GM21526 (cell line): ENCODE data around the gene SLC7A7.
"Not testable (repeated sequence)": the region's sequence is repeated elsewhere in the genome, so short reads cannot be mapped to it uniquely, and the experiment has no call there.

Experiments used
- ATAC-seq: cut with Tn5 transposase; IDR thresholded peaks from one replicate; pipeline ENCODE4 v1.9.1; 2021; ENCODE audit warnings: moderate library complexity; ENCODE audit not compliant: unreplicated experiment, low FRiP score

SLC7A7 gene

GRCh38 chr14:22822016-22822570 is 6.9 kb upstream of the SLC7A7 start:
- no peak for ATAC-seq

GRCh38 chr14:22821193-22822015 is 6.2 kb upstream of the SLC7A7 start:
- no peak for ATAC-seq

- no peak for ATAC-seq
Measured at GRCh38 chr14:22820731-22821130, 5.5 kb upstream of the SLC7A7 start.

- ATAC-seq, result no peak
Measured at GRCh38 chr14:22819151-22819988, 4.1 kb upstream of the SLC7A7 start.

- no peak for ATAC-seq
Measured at GRCh38 chr14:22814373-22814772, 862 bp downstream of the SLC7A7 start.

GRCh38 chr14:22813145-22813544 is 2.1 kb downstream of the SLC7A7 start:
- no peak for ATAC-seq

- no peak for ATAC-seq
Measured at GRCh38 chr14:22812744-22813143, 2.5 kb downstream of the SLC7A7 start.

GRCh38 chr14:22811722-22812121 is 3.5 kb downstream of the SLC7A7 start:
- ATAC-seq, result no peak

GRCh38 chr14:22808388-22809209 is 6.6 kb downstream of the SLC7A7 start:
- no peak for ATAC-seq

- ATAC-seq, result no peak
Measured at GRCh38 chr14:22807432-22808087, 7.7 kb downstream of the SLC7A7 start.

- not testable (repeated sequence) for ATAC-seq
Measured at GRCh38 chr14:22805235-22805634, 10.0 kb downstream of the SLC7A7 start.

- ATAC-seq, result no peak
Measured at GRCh38 chr14:22803687-22803974, 11.6 kb downstream of the SLC7A7 start.

GRCh38 chr14:22802860-22803686 is 12.2 kb downstream of the SLC7A7 start:
- no peak for ATAC-seq

- no peak for ATAC-seq
Measured at GRCh38 chr14:22801716-22802115, 13.5 kb downstream of the SLC7A7 start.

GRCh38 chr14:22800346-22800745 is 14.9 kb downstream of the SLC7A7 start:
- no peak for ATAC-seq

GRCh38 chr14:22798528-22798927 is 16.7 kb downstream of the SLC7A7 start:
- ATAC-seq, result no peak

GRCh38 chr14:22797017-22797917 is 18.0 kb downstream of the SLC7A7 start:
- no peak for ATAC-seq

- ATAC-seq, result no peak
Measured at GRCh38 chr14:22796087-22796707, 19.0 kb downstream of the SLC7A7 start.
